Ishikawa (cell line): ENCODE results near the gene JOSD2.
A peak's percentile ranks its signal among the peaks of the same experiment; 100 is the strongest.

Experiments used
- CEBPB ChIP-seq: IDR thresholded peaks from 2 replicates; pipeline ENCODE4 v1.6.1; 2012
- CREB1 ChIP-seq: IDR thresholded peaks from 2 replicates; pipeline ENCODE4 v1.6.1; 2012; ENCODE audit warnings: low read depth
- EGR1 ChIP-seq: IDR thresholded peaks from 2 replicates; pipeline ENCODE4 v1.6.1; 2012
- FOXM1 ChIP-seq: IDR thresholded peaks from 2 replicates; pipeline ENCODE4 v1.6.1; 2012; ENCODE audit warnings: low read depth, borderline replicate concordance
- NFIC ChIP-seq: IDR thresholded peaks from 2 replicates; pipeline ENCODE4 v1.6.1; 2012
- RAD21 ChIP-seq: IDR thresholded peaks from 2 replicates; pipeline ENCODE4 v1.6.1; 2012; ENCODE audit warnings: low read depth
- TAF1 ChIP-seq: IDR thresholded peaks from 2 replicates; pipeline ENCODE4 v1.6.1; 2012; ENCODE audit warnings: low read depth, mild to moderate bottlenecking
- TCF12 ChIP-seq: IDR thresholded peaks from 2 replicates; pipeline ENCODE4 v1.6.1; 2012; ENCODE audit warnings: low read depth
- TEAD4 ChIP-seq: IDR thresholded peaks from 2 replicates; pipeline ENCODE4 v1.6.1; 2012
- YY1 ChIP-seq: IDR thresholded peaks from 2 replicates; pipeline ENCODE4 v1.6.1; 2012; ENCODE audit warnings: low read depth
- ZBTB7A ChIP-seq: IDR thresholded peaks from 2 replicates; pipeline ENCODE4 v1.6.1; 2012; ENCODE audit warnings: low read depth
- TF ChIP-seq, protein P1 (sequence below): IDR thresholded peaks from 2 replicates; pipeline ENCODE4 v1.6.1; 2012; ENCODE audit warnings: low read depth, mild to moderate bottlenecking
- TF ChIP-seq, protein P2 (sequence below): IDR thresholded peaks from 2 replicates; pipeline ENCODE4 v1.6.1; 2012
- TF ChIP-seq, protein P3 (sequence below): IDR thresholded peaks from 2 replicates; pipeline ENCODE4 v1.6.1; 2012

JOSD2 gene

DNA sequence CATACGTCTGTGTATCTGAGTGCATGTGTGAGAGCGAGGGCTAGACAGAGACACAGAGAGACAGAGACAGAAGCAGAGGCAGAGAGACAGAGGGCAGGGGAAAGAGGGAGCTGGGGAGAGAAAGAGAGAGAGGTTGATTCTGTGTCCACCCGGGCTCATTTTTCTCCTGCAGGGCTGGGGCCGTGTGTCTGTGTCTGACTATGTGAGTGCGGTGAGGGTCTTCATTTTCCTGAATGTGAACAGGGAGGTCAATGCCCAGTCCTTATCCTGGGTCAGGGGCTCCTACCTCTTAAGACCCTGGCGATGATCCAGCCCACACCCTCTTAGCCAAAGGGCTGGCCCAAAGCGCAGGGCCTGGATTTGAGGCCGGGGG is 39.6 kb upstream of the JOSD2 start:
- no peak for TF ChIP-seq TEAD4
- TF ChIP-seq, protein P1, sequence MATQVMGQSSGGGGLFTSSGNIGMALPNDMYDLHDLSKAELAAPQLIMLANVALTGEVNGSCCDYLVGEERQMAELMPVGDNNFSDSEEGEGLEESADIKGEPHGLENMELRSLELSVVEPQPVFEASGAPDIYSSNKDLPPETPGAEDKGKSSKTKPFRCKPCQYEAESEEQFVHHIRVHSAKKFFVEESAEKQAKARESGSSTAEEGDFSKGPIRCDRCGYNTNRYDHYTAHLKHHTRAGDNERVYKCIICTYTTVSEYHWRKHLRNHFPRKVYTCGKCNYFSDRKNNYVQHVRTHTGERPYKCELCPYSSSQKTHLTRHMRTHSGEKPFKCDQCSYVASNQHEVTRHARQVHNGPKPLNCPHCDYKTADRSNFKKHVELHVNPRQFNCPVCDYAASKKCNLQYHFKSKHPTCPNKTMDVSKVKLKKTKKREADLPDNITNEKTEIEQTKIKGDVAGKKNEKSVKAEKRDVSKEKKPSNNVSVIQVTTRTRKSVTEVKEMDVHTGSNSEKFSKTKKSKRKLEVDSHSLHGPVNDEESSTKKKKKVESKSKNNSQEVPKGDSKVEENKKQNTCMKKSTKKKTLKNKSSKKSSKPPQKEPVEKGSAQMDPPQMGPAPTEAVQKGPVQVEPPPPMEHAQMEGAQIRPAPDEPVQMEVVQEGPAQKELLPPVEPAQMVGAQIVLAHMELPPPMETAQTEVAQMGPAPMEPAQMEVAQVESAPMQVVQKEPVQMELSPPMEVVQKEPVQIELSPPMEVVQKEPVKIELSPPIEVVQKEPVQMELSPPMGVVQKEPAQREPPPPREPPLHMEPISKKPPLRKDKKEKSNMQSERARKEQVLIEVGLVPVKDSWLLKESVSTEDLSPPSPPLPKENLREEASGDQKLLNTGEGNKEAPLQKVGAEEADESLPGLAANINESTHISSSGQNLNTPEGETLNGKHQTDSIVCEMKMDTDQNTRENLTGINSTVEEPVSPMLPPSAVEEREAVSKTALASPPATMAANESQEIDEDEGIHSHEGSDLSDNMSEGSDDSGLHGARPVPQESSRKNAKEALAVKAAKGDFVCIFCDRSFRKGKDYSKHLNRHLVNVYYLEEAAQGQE: no peak
- no peak for TF ChIP-seq FOXM1
- TF ChIP-seq NFIC: no peak

DNA sequence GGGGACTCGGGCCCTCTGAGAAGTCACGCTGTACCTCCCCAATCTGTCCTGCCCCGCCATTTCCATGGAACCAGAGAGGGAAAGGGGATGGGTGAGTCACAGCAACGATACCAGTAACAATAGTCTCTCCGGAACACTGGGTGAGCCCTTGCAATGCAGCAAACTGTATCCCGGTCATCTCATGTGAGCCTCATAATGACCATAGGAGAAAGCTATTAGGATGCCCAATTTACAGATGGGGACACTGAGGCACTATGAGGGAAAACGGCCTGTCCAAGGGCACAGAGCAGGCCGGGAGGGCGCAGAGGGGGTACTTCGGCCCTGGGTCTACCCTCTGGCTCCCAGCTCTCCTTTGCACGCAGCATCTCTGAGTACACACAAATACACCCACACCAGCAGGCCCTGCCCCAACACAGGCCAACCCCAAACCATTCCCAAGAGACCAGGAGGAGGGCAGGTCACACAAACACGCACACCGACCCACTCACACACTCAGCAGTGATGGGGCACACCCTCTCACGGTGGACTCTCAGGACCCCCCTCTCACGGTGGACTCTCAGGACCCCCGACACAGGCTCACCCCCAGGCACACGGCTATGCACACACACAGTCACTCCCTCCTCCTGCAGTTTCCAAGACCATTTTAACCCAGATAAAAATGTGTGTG is 39.1 kb upstream of the JOSD2 start:
- TF ChIP-seq TCF12: no peak
- no peak for TF ChIP-seq FOXM1
- no peak for TF ChIP-seq TAF1
- TF ChIP-seq EGR1: no peak
- no peak for TF ChIP-seq NFIC
- TF ChIP-seq, protein P2, sequence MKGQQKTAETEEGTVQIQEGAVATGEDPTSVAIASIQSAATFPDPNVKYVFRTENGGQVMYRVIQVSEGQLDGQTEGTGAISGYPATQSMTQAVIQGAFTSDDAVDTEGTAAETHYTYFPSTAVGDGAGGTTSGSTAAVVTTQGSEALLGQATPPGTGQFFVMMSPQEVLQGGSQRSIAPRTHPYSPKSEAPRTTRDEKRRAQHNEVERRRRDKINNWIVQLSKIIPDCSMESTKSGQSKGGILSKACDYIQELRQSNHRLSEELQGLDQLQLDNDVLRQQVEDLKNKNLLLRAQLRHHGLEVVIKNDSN: no peak
- TF ChIP-seq RAD21: no peak
- no peak for TF ChIP-seq CEBPB

DNA sequence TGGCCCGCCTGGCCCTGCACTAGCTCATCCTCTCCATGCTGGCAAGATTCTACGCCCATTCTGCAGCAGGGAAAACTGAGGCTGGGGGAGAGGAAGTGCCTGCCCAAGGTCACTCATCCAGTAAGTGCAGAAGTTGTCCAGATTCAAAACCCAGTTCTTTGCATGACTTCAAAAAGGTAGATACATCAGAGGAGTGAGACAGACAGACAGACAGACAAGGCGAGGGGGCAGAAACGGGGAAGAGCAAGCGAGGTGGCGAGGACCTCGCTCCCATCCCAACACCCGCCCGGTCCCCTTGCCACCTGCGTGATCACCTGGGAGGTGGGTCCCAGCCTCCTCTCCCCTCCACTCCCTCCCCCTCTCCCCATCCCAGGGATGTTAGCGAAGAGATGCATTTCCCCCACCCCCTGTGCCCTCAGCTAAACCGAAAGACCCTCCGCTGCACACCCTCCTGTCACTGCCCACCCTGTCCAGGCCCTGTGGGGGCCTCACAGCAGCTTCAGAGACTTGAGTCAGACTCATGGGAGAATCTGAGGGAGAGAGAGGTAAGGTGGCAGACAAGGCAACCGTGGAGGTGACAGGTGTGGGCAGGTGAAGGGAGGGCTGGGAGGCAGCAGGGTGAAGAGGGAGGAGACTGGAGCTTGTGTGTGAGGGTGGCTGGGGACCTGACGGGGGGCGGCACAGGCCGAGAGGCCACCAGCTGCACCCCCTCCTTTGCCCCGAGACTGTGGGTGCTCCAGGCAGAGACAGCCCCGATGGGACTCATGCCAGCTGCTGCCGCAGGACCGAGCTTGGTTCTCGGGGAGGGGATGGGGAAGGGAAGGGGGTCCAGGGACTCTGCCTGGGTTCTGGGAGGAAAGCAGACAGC is 38.3 kb upstream of the JOSD2 start:
- no peak for TF ChIP-seq CREB1
- TF ChIP-seq EGR1: no peak

DNA sequence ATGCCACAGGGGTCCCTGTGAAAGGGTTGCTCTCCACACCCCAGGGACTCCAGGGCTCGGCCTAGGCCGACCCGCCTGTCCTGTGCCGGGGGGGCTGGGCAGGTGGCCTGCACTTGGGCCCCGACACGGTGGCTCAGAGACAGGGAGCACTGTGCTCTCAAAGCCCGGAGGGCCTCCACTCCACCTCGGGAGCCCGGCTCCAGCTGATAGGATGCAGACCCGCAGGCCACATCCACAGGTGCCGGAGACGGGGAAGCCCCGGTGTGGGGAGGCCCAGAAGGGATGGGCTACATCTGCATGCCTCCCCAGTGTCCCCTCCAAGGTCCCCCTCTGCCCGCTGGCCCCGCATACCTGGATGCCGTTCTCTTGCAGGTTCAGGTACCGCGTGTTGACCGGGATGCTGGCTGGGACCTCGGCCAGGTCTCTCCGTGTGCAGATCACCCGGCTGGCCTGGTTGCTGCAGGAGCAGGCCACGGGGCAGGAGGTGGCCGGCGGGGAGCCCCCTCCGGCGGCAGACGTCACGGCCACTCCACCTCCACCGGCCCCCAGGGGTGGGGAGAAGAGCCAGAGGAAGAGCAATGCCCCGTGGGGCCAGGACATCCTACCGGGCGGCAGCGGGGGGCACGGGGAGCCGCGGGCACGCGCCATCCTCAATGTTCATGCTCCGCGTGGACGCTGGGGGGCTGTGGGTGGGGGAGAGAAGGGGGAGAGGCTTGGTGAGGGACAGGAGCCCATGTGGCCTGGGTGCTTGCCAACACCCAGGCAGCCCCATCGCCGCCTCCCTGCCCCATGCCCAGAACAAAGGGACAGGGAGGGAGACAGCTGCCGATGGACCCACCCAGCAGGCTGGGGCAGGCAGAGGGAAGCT is 37.4 kb upstream of the JOSD2 start:
- TF ChIP-seq ZBTB7A (no peak), CEBPB (no peak), TCF12 (no peak), CREB1 (no peak), NFIC (no peak), EGR1 (no peak), YY1 (no peak), FOXM1 (no peak), TEAD4 (no peak)
- TF ChIP-seq, protein P2: no peak
- TF ChIP-seq, protein P3, sequence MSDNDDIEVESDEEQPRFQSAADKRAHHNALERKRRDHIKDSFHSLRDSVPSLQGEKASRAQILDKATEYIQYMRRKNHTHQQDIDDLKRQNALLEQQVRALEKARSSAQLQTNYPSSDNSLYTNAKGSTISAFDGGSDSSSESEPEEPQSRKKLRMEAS: no peak
- TF ChIP-seq, protein P1: no peak

DNA sequence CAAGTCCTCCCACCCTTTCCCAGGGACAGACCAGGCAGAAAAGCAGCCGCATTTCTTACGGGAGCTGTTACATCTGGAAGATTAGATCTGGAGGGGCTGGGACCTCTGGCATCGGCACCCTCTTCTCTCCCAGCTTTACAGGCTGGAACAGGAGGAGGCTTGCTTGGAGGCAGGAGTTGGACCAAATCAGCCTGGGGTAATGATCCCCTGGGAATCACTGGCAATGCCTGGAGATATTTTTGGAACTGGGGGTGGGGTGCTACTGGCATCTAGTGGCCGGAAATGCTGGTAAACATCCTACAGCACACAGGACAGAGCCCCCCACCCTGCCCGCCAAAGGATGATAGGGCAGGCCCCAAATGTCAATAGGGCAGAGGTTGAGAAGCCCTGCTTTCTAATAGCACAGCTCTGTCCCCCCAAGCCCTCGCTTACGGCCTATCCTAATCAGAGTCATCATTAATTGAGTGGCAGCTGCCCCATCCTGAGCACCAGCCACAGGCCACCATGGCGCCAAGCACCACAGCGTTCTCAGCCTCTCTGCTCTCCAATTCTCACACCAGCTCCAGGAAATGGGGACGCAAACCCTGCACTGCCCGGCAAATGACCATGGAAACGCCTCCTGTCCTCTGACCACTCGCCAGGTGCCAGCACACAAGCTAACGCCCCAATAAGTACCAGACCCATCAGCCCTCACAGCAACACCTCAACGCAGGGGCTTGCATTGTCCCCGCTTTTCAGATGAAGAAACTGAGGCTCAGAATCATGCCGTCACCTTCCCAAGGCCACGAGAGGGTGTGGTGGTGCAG is 36.6 kb upstream of the JOSD2 start:
- peak; percentile 23; the same call in 1 of the 2 replicates for TF ChIP-seq RAD21
- no peak for TF ChIP-seq TCF12
